CD4-positive, alpha-beta T cell (primary cell): Measurements from ENCODE around the gene MBOAT7. TPM values are rescaled to one million over a fixed set of nuclear protein-coding genes. Genes with fewer than 3 reads are reported as not detected.
A peak's percentile ranks its signal among the peaks of the same experiment; 100 is the strongest.
"Not testable (repeated sequence)": the region's sequence is repeated elsewhere in the genome, so short reads cannot be mapped to it uniquely, and the experiment has no call there.

ENCODE experiments used
- ATAC-seq: fragments of 200-7000 bp; cut with Tn5 transposase; one replicate; pipeline ENCODE4 v1.10.0; 2022; ENCODE audit warnings: mild to moderate bottlenecking; ENCODE audit not compliant: poor library complexity
- CTCF ChIA-PET: fragments of 350-600 bp; sonication (Branson Sonifier 250); formaldehyde crosslinking; loops from one replicate; lab custom pipeline; 2021; ENCODE audit warnings: antibody characterized with exemption, inconsistent platforms; lab: Charles Lee
- POLR2A ChIA-PET: fragments of 350-600 bp; sonication (Branson Sonifier 250); formaldehyde crosslinking; loops from one replicate; lab custom pipeline; 2021; ENCODE audit warnings: antibody characterized with exemption, inconsistent platforms; lab: Charles Lee
- DNase-seq, 14 experiments: peaks; one replicate each; pipeline ENCODE4 v3.0.0-alpha.2; 2013 to 2020; ENCODE audit warnings: mixed read lengths in 2 of 14
- H3K27ac ChIP-seq, 2 donors: one replicate each; pipeline versions ENCODE4 v1.5.1 to v1.7.0; 2013; ENCODE audit warnings: low read length in 2 of 2, low read depth in 1 of 2, mild to moderate bottlenecking in 1 of 2
- H3K27me3 ChIP-seq, 2 experiments: 1 replicate in 1 of 2; 2 replicates in 1 of 2; pipeline versions ENCODE4 v1.6.1 to v1.7.0; 2013; ENCODE audit warnings: low read length in 2 of 2, control low read depth in 1 of 2, mild to moderate bottlenecking in 1 of 2, moderate library complexity in 1 of 2; ENCODE audit not compliant: insufficient read depth in 2 of 2, control insufficient read depth in 1 of 2
- H3K36me3 ChIP-seq: one replicate; pipeline ENCODE4 v1.6.1; 2013; ENCODE audit warnings: low read length, control low read depth; ENCODE audit not compliant: insufficient read depth
- H3K4me1 ChIP-seq: one replicate; pipeline ENCODE4 v1.6.1; 2013; ENCODE audit warnings: low read length, control low read depth; ENCODE audit not compliant: insufficient read depth
- H3K4me3 ChIP-seq: one replicate; pipeline ENCODE4 v1.5.1; 2013; ENCODE audit warnings: mild to moderate bottlenecking, low read length, moderate library complexity
- H3K9me3 ChIP-seq, 2 experiments: 1 replicate in 1 of 2; 2 replicates in 1 of 2; pipeline versions ENCODE4 v1.6.1 to v1.7.0; 2013; ENCODE audit warnings: low read length in 2 of 2, mild to moderate bottlenecking in 2 of 2, control low read depth in 1 of 2, moderate library complexity in 1 of 2; ENCODE audit not compliant: control insufficient read depth in 1 of 2, insufficient read depth in 1 of 2
- H3K27ac Mint-ChIP-seq: one replicate; pipeline ENCODE4 v1.8.0; 2020; ENCODE audit warnings: mixed read lengths
- H3K27me3 Mint-ChIP-seq: one replicate; pipeline ENCODE4 v1.8.0; 2021; ENCODE audit warnings: mixed read lengths
- H3K36me3 Mint-ChIP-seq: one replicate; pipeline ENCODE4 v1.8.0; 2021; ENCODE audit warnings: low read depth, mixed read lengths
- H3K4me1 Mint-ChIP-seq: one replicate; pipeline ENCODE4 v1.8.0; 2021; ENCODE audit warnings: low read depth, mixed read lengths
- H3K4me3 Mint-ChIP-seq: one replicate; pipeline ENCODE4 v1.8.0; 2020; ENCODE audit warnings: mild to moderate bottlenecking, mixed read lengths
- H3K9me3 Mint-ChIP-seq: one replicate; pipeline ENCODE4 v1.8.0; 2020; ENCODE audit warnings: mixed read lengths
- intact Hi-C, 2 experiments: fragments of 100-400 bp; cut with DNase I in 1 of 2; cut with micrococcal nuclease in 1 of 2; formaldehyde crosslinking; loops; one replicate each; pipeline versions ENCODE4 v1.15.1 to v1.9.0; 2023 to 2025; cut with DNase I, micrococcal nuclease
- total RNA-seq, 174 experiments: library from RNA in 2 of 174; stranded (reverse) in 2 of 174; gene quantifications; one replicate each; pipeline ENCODE4 v1.2.3 and lab custom pipeline; 2021 to 2026
- TF ChIP-seq, protein P1 (sequence below): fragments of 200-600 bp; IDR thresholded peaks from one replicate; pipeline ENCODE4 v1.8.0; 2022; ENCODE audit warnings: antibody characterized with exemption, mild to moderate bottlenecking

MBOAT7 gene
- total RNA-seq, 2 experiments from 2014 or later, result 13.7 to 18.0 TPM

- Histone ChIP-seq H3K27me3 (no peaks in the 10 kb centered on the region), H3K27ac (no peak overlapping the region), H3K4me1 (peaks cover 46% of the 10 kb centered on the region), H3K36me3 (peaks cover 33% of the 10 kb centered on the region), H3K4me3 (no peak overlapping the region), H3K9me3 (no peaks in the 10 kb centered on the region)
- no peak for ATAC-seq
- Mint-ChIP-seq H3K27me3 (no peaks in the 10 kb centered on the region), H3K27ac (peak overlapping the region; percentile 78), H3K9me3 (no peaks in the 10 kb centered on the region), H3K4me3 (peak overlapping the region; percentile 84), H3K36me3 (peaks cover 50% of the 10 kb centered on the region), H3K4me1 (peaks cover 39% of the 10 kb centered on the region)
- intact Hi-C loops, result loop anchor here in 1 of 2 experiments (10.0 kb wide), 2 partner anchors 335 to 1455 kb away; partner anchors contain the start of genes MYADM and U2AF2
- ChIA-PET CTCF (interaction anchor here (0.7 to 3.8 kb wide), 3 partner anchors 9 to 31 kb away, joined by 3 to 19 read pairs (median 4); partner anchors contain the start of genes MBOAT7 and TSEN34), POLR2A (interaction anchor here (0.9 to 4.9 kb wide), 4 partner anchors 9 to 62 kb away, joined by 5 to 148 read pairs (median 14); partner anchors contain the start of genes CNOT3, LENG1, MBOAT7 and TSEN34)
- DNase-seq, result no peak
- TF ChIP-seq, protein P1, sequence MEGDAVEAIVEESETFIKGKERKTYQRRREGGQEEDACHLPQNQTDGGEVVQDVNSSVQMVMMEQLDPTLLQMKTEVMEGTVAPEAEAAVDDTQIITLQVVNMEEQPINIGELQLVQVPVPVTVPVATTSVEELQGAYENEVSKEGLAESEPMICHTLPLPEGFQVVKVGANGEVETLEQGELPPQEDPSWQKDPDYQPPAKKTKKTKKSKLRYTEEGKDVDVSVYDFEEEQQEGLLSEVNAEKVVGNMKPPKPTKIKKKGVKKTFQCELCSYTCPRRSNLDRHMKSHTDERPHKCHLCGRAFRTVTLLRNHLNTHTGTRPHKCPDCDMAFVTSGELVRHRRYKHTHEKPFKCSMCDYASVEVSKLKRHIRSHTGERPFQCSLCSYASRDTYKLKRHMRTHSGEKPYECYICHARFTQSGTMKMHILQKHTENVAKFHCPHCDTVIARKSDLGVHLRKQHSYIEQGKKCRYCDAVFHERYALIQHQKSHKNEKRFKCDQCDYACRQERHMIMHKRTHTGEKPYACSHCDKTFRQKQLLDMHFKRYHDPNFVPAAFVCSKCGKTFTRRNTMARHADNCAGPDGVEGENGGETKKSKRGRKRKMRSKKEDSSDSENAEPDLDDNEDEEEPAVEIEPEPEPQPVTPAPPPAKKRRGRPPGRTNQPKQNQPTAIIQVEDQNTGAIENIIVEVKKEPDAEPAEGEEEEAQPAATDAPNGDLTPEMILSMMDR, result no peak
These were observed 10.0 kb upstream of the MBOAT7 start for GRCh38 chr19:54199401-54199800.

DNA sequence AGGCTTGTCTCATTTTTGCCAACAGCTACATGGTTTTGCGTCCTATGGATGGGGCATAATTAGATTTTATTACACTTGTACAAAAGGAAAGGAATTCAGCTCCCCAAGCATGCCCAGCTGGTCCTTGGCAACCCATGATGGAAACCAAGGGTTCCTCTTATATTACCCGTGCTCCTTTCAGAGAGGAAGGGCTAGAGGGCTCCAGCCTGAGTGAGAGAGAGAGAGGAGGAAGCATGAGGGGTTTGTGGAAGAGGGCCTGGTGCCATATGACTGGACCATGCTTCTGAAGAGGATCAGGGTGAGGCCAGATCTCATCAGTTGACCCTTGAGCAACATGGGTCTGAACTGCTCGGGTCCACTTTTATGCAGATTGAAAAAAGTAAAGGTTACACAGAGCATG lies 7.7 kb upstream of the MBOAT7 start:
- Mint-ChIP-seq H3K4me1 (peaks cover 22% of the 10 kb centered on the region), H3K27ac (no peak overlapping the region), H3K9me3 (no peaks in the 10 kb centered on the region), H3K27me3 (no peaks in the 10 kb centered on the region), H3K36me3 (peaks cover 37% of the 10 kb centered on the region), H3K4me3 (peak overlapping the region; percentile 34)
- ChIA-PET CTCF (no interaction called here), POLR2A (no interaction called here)
- H3K36me3 ChIP-seq, result peaks cover 15% of the 10 kb centered on the region
- H3K4me3 ChIP-seq, result no peak overlapping the region
- DNase-seq, result no peak
- peaks cover 29% of the 10 kb centered on the region for H3K4me1 ChIP-seq
- TF ChIP-seq, protein P1, result no peak
- no peak for ATAC-seq
- intact Hi-C loops, result loop anchor here in 1 of 2 experiments (10.0 kb wide), 2 partner anchors 332 to 1458 kb away; partner anchors contain the start of genes MYADM and U2AF2
- H3K27me3 ChIP-seq, result no peaks in the 10 kb centered on the region
- no peaks in the 10 kb centered on the region for H3K9me3 ChIP-seq
- H3K27ac ChIP-seq, result no peak overlapping the region

DNA sequence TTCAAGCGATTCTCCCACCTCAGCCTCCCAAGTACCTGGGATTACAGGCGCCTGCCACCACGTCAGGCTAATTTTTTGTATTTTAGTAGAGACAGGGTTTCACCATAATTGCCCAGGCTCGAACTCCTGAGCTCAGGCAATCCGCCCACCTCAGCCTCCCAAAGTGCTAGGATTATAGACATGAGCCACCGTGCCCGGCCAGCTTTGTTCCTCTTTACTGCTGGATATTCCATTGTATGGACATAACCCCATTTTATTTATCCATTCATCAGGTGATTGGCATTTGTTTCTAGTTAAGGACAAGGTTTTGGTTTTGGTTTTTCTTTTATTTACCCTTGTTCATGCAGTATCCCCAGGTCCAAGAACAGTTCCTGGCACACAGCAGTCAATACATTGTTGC lies 7.2 kb upstream of the MBOAT7 start:
- POLR2A ChIA-PET, result no interaction called here
- intact Hi-C loops, result loop anchor here in 1 of 2 experiments (10.0 kb wide), 2 partner anchors 332 to 1458 kb away; partner anchors contain the start of genes MYADM and U2AF2
- peaks cover 21% of the 10 kb centered on the region for H3K4me1 Mint-ChIP-seq

GRCh38 chr19:54194463-54194862 lies 5.1 kb upstream of the MBOAT7 start:
- H3K9me3 ChIP-seq, DNase-seq, ATAC-seq, H3K4me3 ChIP-seq, H3K27ac ChIP-seq, H3K36me3 ChIP-seq, H3K4me3 Mint-ChIP-seq, POLR2A ChIA-PET, H3K27me3 ChIP-seq, H3K9me3 Mint-ChIP-seq, H3K27me3 Mint-ChIP-seq, H3K27ac Mint-ChIP-seq, CTCF ChIA-PET: not testable (repeated sequence)
- intact Hi-C loops, result loop anchor here (5.0 to 10.0 kb wide), 3 partner anchors 330 to 1460 kb away; partner anchors contain the start of genes MYADM (in 1 of the 2), U2AF2 (in 1 of the 2) and ZNF331 (in 1 of the 2)
- Mint-ChIP-seq H3K4me1 (peaks cover 19% of the 10 kb centered on the region), H3K36me3 (peaks cover 38% of the 10 kb centered on the region)
- peaks cover 19% of the 10 kb centered on the region for H3K4me1 ChIP-seq

More for the DNA sequence above, 7.2 kb upstream of the MBOAT7 start:
- CTCF ChIA-PET, result no interaction called here
- Histone ChIP-seq H3K4me1 (peaks cover 29% of the 10 kb centered on the region), H3K27me3 (no peaks in the 10 kb centered on the region), H3K27ac (no peak overlapping the region), H3K4me3 (no peak overlapping the region), H3K36me3 (peaks cover 10% of the 10 kb centered on the region), H3K9me3 (no peaks in the 10 kb centered on the region)
- DNase-seq (no peak), ATAC-seq (no peak)
- H3K36me3 Mint-ChIP-seq, result peaks cover 31% of the 10 kb centered on the region
- no peaks in the 10 kb centered on the region for H3K27me3 Mint-ChIP-seq
- no peaks in the 10 kb centered on the region for H3K9me3 Mint-ChIP-seq
- TF ChIP-seq, protein P1, result no peak
- H3K27ac Mint-ChIP-seq, result no peak overlapping the region
- H3K4me3 Mint-ChIP-seq, result peak overlapping the region; percentile 27
